AG10803 (cell line): Measurements from ENCODE around the gene TMC8.
A peak's percentile ranks its signal among the peaks of the same experiment; 100 is the strongest.

Experiments
- DNase-seq: peaks from one replicate; pipeline ENCODE4 v3.0.0; 2010; ENCODE audit warnings: low read depth
- H3K4me3 ChIP-seq: 2 replicates; pipeline ENCODE4 v1.5.1; 2011; ENCODE audit warnings: mild to moderate bottlenecking, low read length, control low read depth
- CTCF ChIP-seq: conservative IDR thresholded peaks from 2 replicates; pipeline ENCODE4 v1.5.1; 2011; ENCODE audit warnings: mild to moderate bottlenecking, low read length, control low read depth, inconsistent platforms

Gene TMC8

GRCh38 chr17:78110363-78111015, 20.1 kb upstream of the TMC8 start:
- no peak for TF ChIP-seq CTCF
- DNase-seq = no peak
- no peak overlapping the region for H3K4me3 ChIP-seq

- no peak for DNase-seq
- no peak for TF ChIP-seq CTCF
- H3K4me3 ChIP-seq = no peak overlapping the region
Observed at GRCh38 chr17:78111016-78111726, 19.4 kb upstream of the TMC8 start.

- no peak for TF ChIP-seq CTCF
- no peak overlapping the region for H3K4me3 ChIP-seq
- no peak for DNase-seq
Observed at GRCh38 chr17:78111727-78112517, 18.6 kb upstream of the TMC8 start.

- TF ChIP-seq CTCF = peak; percentile 85
- no peak overlapping the region for H3K4me3 ChIP-seq
- peak; percentile 33 for DNase-seq
Observed at GRCh38 chr17:78112518-78113471, 17.8 kb upstream of the TMC8 start.

- no peak for TF ChIP-seq CTCF
- peak; percentile 4 for DNase-seq
- H3K4me3 ChIP-seq = no peak overlapping the region
Observed at GRCh38 chr17:78113804-78114785, 16.5 kb upstream of the TMC8 start.
